ENCODE measurements around the gene MUC13.

MUC13 gene

DNA sequence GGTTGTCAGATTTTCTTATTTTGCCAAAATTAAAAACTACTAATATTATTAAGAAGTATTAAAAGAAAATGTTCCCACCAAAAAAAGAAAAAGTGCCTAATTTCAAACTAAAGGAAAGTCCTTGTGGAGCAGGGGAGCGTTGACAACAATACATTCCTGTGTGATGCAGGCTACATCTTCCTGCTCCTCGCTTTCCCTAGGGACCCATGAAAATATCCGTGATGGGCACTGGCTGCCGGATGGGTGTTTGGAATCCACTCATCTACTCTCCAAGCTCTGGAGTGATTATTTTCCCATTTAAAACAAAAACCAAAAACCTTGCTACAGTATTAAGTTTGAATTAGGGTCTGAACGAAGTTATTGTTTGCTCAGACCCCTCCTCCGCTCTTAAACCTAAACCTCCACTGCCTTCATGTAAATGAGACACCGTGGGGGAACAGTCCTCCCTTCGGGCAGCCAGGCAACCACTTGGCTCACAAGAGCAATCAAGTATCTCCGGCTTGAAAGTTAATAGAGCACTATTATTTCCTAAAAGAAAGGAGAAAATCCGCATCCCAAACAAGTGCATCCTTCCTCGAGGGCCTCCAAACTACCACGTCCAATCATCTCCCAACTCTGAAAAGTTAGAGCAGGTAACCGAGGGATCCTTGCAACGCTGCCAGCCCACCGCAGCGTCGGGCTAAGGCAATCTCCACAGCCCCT, 48.9 kb downstream of the MUC13 start:
- no peak for DNase-seq (ENCODE audit: low read depth)
- peak overlapping the region; percentile 61 for H3K4me3 ChIP-seq (ENCODE audit: low read depth, low read length)

GRCh38 chr3:124884474-124885101, 50.0 kb downstream of the MUC13 start:
- DNase-seq (ENCODE audit: low read depth) = no peak
- TF ChIP-seq CTCF (IDR thresholded peaks at IDR 0.05; ENCODE audit: control insufficient read depth, extremely low read depth, insufficient read depth) = no peak
- no peak overlapping the region for H3K4me3 ChIP-seq (ENCODE audit: low read depth, low read length)

More for the DNA sequence above, 48.9 kb downstream of the MUC13 start:
- no peak for TF ChIP-seq CTCF (IDR thresholded peaks at IDR 0.05; ENCODE audit: control insufficient read depth, extremely low read depth, insufficient read depth)

- no peak for DNase-seq (ENCODE audit: low read depth)
- no peak overlapping the region for H3K4me3 ChIP-seq (ENCODE audit: low read depth, low read length)
- no peak for TF ChIP-seq CTCF (IDR thresholded peaks at IDR 0.05; ENCODE audit: control insufficient read depth, extremely low read depth, insufficient read depth)
Observed at GRCh38 chr3:124883766-124884473, 50.6 kb downstream of the MUC13 start.

DNA sequence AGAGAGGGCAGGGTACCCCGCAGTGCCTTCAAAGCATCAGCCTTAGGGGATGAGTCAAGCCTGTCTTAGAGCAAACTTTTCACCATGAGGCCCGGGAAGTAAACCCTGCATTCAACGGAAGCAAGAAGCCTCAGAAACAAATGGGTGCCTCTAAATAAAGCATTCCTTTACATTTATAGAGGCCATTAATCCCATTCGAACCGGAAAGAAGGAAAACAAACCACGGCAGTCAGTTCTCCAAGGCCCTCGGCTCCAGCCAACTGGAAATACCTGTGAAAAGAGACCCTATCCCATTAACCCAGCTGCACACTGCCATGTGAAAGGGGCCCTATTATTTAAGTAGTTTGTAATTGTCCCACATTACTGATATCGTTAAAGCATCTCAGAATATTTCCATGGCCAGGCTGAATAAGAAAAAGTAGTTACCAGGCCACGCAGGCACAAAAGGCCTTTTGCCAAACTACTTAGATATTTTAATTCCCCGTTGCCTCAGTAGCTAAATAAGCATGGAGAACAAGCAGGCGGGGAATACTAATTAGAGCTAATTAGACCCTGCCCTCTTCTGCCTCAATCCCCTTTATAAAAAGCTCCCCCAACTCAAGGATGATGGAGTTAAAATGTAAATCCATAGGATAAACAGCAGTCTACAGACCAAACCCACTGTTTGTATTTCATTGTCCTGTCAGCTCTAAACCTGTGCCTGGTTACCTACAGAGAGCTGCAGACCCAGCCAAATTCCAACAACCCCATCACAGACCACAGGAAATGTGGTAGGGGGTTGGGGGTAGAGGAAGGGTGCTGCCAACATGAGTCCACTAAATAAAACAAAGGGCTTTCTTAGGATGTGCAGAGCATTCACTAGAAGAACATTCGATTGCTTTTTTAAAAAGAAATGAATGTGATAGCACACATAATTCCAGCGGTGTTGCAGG, 51.5 kb downstream of the MUC13 start:
- no peak overlapping the region for H3K4me3 ChIP-seq (ENCODE audit: low read depth, low read length)
- no peak for TF ChIP-seq CTCF (IDR thresholded peaks at IDR 0.05; ENCODE audit: control insufficient read depth, extremely low read depth, insufficient read depth)
- DNase-seq (ENCODE audit: low read depth) = no peak

DNA sequence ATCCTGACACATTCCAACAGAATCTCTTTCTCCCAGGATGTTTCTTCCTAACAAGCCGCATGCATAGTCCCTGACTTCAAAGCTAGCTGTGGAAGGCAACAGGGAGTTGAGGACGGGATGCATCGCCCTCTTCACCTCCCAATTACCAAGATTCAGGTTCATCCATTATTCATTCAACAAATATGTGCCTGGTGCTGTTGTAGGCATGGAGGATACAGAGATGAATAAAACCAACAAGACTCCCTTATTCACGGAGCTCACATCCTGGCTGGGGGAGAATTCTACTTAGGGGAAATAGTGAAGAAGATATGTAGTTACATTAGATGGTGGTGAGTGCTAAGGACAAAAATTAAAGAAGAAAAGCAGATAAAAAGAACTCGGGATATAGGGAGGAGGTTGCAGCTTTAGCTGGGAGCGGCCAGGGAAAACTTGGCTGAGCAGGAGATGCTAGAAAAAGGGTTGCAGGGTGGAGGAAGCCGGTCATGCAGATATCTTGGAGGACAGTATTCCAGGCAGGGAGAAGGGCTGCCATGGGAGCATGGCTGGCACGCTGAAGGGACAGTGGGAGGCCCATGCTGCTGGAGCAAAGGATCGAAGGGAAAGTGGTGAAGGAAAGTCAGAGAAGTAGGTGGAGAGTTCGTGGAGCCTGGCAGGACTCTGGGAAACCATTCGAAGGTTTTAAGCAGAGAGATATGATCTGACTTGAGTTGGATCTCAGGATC, 52.4 kb downstream of the MUC13 start:
- DNase-seq (ENCODE audit: low read depth) = no peak
- TF ChIP-seq CTCF (IDR thresholded peaks at IDR 0.05; ENCODE audit: control insufficient read depth, extremely low read depth, insufficient read depth) = no peak
- H3K4me3 ChIP-seq (ENCODE audit: low read depth, low read length) = no peak overlapping the region

- H3K4me3 ChIP-seq (ENCODE audit: low read depth, low read length) = no peak overlapping the region
- TF ChIP-seq CTCF (IDR thresholded peaks at IDR 0.05; ENCODE audit: control insufficient read depth, extremely low read depth, insufficient read depth) = no peak
- no peak for DNase-seq (ENCODE audit: low read depth)
Observed at GRCh38 chr3:124879337-124879680, 55.2 kb downstream of the MUC13 start.
